ENCODE results near the gene LDB2. TPM values are rescaled to one million over a fixed set of nuclear protein-coding genes. Genes with fewer than 3 reads are reported as not detected.

LDB2 gene
- total and polyA plus RNA-seq, 2 of the 8 experiments (the other 6 are each of a cell fraction or from before 2014, with no cell fraction given): 57.0 to 140 TPM

- Histone ChIP-seq H4K20me1 (replicated peaks in 1 of 2; ENCODE audit: control insufficient read depth in 1 of 2, insufficient read depth in 2 of 2, low read length in 2 of 2) (no peaks in the 10 kb centered on the region), H3K36me3 (ENCODE audit: control insufficient read depth in 2 of 4, insufficient read depth in 4 of 4, low read length in 3 of 4) (no peaks in the 10 kb centered on the region; a peak in 1 of 8 replicates), H4K8ac (ENCODE audit: extremely low read depth, insufficient read depth, low read length) (no peak overlapping the region), H4K5ac (ENCODE audit: insufficient read length, low read depth, low read length) (no peak overlapping the region), H4K91ac (replicated peaks; ENCODE audit: insufficient read length, low read length) (no peak overlapping the region), H2BK20ac (ENCODE audit: low read length) (peak overlapping the region; percentile 66), H3K27ac (ENCODE audit: low read depth, low read length) (no peak overlapping the region), H3K9ac (replicated peaks in 1 of 4; ENCODE audit: extremely low read depth in 1 of 4, low read depth in 3 of 4, low read length in 3 of 4) (no peak overlapping the region), H3K14ac (ENCODE audit: insufficient read length) (no peak overlapping the region), H3K56ac (replicated peaks; ENCODE audit: insufficient read length, low read depth, low read length) (no peak overlapping the region), H2BK12ac (ENCODE audit: low read depth, low read length) (peak overlapping the region; percentile 76; the same call in 1 of the 2 replicates), H3K27me3 (replicated peaks in 1 of 4; ENCODE audit: control insufficient read depth in 3 of 4, extremely low read depth in 1 of 4, insufficient read depth in 3 of 4, low read length in 3 of 4) (no peaks in the 10 kb centered on the region), H2BK5ac (ENCODE audit: low read depth, low read length) (peak overlapping the region; percentile 84; the same call in 1 of the 2 replicates), H3K23me2 (ENCODE audit: low read depth, low read length) (no peaks in the 10 kb centered on the region), H2AFZ (ENCODE audit: low read length) (no peak overlapping the region), H3K23ac (ENCODE audit: insufficient read length) (no peak overlapping the region), H2AK5ac (ENCODE audit: low read depth, low read length) (no peak overlapping the region), H3K4ac (replicated peaks; ENCODE audit: insufficient read length, low read depth, low read length) (no peak overlapping the region), H3K4me3 (ENCODE audit: extremely low read depth in 1 of 4, insufficient read depth in 2 of 4, low read depth in 3 of 4, low read length in 4 of 4) (no peak overlapping the region), H2BK120ac (replicated peaks; ENCODE audit: low read depth, low read length) (no peak overlapping the region), H3K79me1 (ENCODE audit: low read depth, low read length) (no peaks in the 10 kb centered on the region), H3K9me3 (ENCODE audit: insufficient read depth in 2 of 2, low read depth in 1 of 2, low read length in 1 of 2) (no peaks in the 10 kb centered on the region), H2BK15ac (ENCODE audit: low read length) (0 out of 2 replicates have a peak overlapping the region, but pooled peaks have one; percentile 77), H3K4me2 (ENCODE audit: insufficient read depth in 1 of 2, low read depth in 2 of 2, low read length in 2 of 2) (peak overlapping the region; percentile 5; a peak in 1 of 4 replicates), H3K79me2 (ENCODE audit: control insufficient read depth in 1 of 2, insufficient read depth in 2 of 2, low read length in 2 of 2) (no peaks in the 10 kb centered on the region), H3K4me1 (replicated peaks in 1 of 4; ENCODE audit: control insufficient read depth in 3 of 4, insufficient read depth in 4 of 4, low read length in 3 of 4) (peaks cover 8 to 25% (median 17%) of the 10 kb centered on the region in 4 experiments), H3K18ac (ENCODE audit: extremely low read depth, low read length) (peak overlapping the region; percentile 21; the same call in 1 of the 2 replicates)
- WGBS, 2 experiments (ENCODE audit: extremely low coverage in 1 of 2, insufficient coverage in 1 of 2, insufficient read length in 1 of 2, insufficient replicate concordance in 2 of 2, low coverage in 1 of 2, low lambda C conversion rate in 2 of 2, missing lambda C conversion rate in 1 of 2): 51% methylated on average over 4 of the region's 4 CpGs; no CpG with 5 or more reads in 1 of the 2 experiments
- FAIRE-seq (peak; percentile 80), DNase-seq (ENCODE audit: low read depth in 1 of 2, low spot score in 2 of 2) (peak in 1 of 2 experiments; percentile 33)
- ChIA-PET POLR2A (ENCODE audit: partially characterized antibody) (interaction anchor here (0.6 kb wide), 1 partner anchor 86 kb away, joined by 3 read pairs; no protein-coding TSS in a partner anchor), CTCF (ENCODE audit: partially characterized antibody) (interaction anchor here (0.6 to 0.9 kb wide), 2 partner anchors 12 to 48 kb away, joined by 3 read pairs; no protein-coding TSS in a partner anchor)
- no peak for TF ChIP-seq FOSL1 (IDR thresholded peaks at IDR 0.05; ENCODE audit: insufficient read depth, low read depth, low read length)
- 0 out of 2 replicates have a peak, but pooled peaks have one; percentile 17 for TF ChIP-seq TEAD4 (IDR thresholded peaks at IDR 0.05; ENCODE audit: low read depth, low read length)
Observed at GRCh38 chr4:16694884-16695276, 203.6 kb downstream of the LDB2 start.

All from H1 (cell line).